Activated CD4-positive, alpha-beta T cell treated with anti-CD3 and anti-CD28 coated beads for 36 hours (primary cell): ENCODE data around the gene GAL3ST1. TPM values are rescaled to one million over a fixed set of nuclear protein-coding genes. Genes with fewer than 3 reads are reported as not detected.
"Not testable (repeated sequence)": the region's sequence is repeated elsewhere in the genome, so short reads cannot be mapped to it uniquely, and the experiment has no call there.

ENCODE experiments used
- ATAC-seq: fragments of 200-7000 bp; cut with Tn5 transposase; one replicate; pipeline ENCODE4 v1.10.0; 2021; ENCODE audit warnings: mild to moderate bottlenecking, moderate library complexity
- CTCF ChIA-PET: fragments of 350-600 bp; sonication (Branson Sonifier 250); formaldehyde crosslinking; loops from one replicate; lab custom pipeline; 2021; ENCODE audit warnings: antibody characterized with exemption; lab: Charles Lee
- POLR2A ChIA-PET: fragments of 350-600 bp; sonication (Branson Sonifier 250); formaldehyde crosslinking; loops from one replicate; lab custom pipeline; 2021; ENCODE audit warnings: antibody characterized with exemption, inconsistent platforms; lab: Charles Lee
- DNase-seq: peaks from one replicate; pipeline ENCODE4 v3.0.0-alpha.2; 2020
- H3K27ac Mint-ChIP-seq: one replicate; pipeline ENCODE4 v1.8.0; 2021; ENCODE audit warnings: mixed read lengths
- H3K27me3 Mint-ChIP-seq: one replicate; pipeline ENCODE4 v1.8.0; 2021; ENCODE audit warnings: mixed read lengths
- H3K36me3 Mint-ChIP-seq: one replicate; pipeline ENCODE4 v1.8.0; 2021; ENCODE audit warnings: low read depth, mixed read lengths
- H3K4me1 Mint-ChIP-seq: one replicate; pipeline ENCODE4 v1.8.0; 2021; ENCODE audit warnings: mixed read lengths
- H3K4me3 Mint-ChIP-seq: one replicate; pipeline ENCODE4 v1.8.0; 2021; ENCODE audit warnings: mild to moderate bottlenecking, moderate library complexity, mixed read lengths
- H3K9me3 Mint-ChIP-seq: one replicate; pipeline ENCODE4 v1.8.0; 2021; ENCODE audit warnings: low read depth, mixed read lengths
- intact Hi-C, 2 experiments: fragments of 100-400 bp; cut with DNase I in 1 of 2; cut with micrococcal nuclease in 1 of 2; formaldehyde crosslinking; loops; one replicate each; pipeline versions ENCODE4 v1.14.2 to v1.15.1; 2022 to 2024; cut with DNase I, micrococcal nuclease
- total RNA-seq, 2 experiments: library from RNA; stranded (reverse); gene quantifications; one replicate each; pipeline ENCODE4 v1.2.3, GENCODE V29; 2021

GAL3ST1 gene
- total RNA-seq, 2 experiments from 2014 or later: not detected

GRCh38 chr22:30547188-30547587, 27.3 kb downstream of the GAL3ST1 start:
- intact Hi-C loops: no loop called here
- H3K9me3 Mint-ChIP-seq: no peaks in the 10 kb centered on the region
- H3K36me3 Mint-ChIP-seq: no peaks in the 10 kb centered on the region
- no peak for DNase-seq
- H3K27me3 Mint-ChIP-seq: peaks cover 17% of the 10 kb centered on the region
- POLR2A ChIA-PET: no interaction called here
- no peak overlapping the region for H3K27ac Mint-ChIP-seq
- no peak for ATAC-seq
- CTCF ChIA-PET: no interaction called here
- H3K4me3 Mint-ChIP-seq: no peak overlapping the region
- H3K4me1 Mint-ChIP-seq: peaks cover 2% of the 10 kb centered on the region

GRCh38 chr22:30546616-30547015, 27.8 kb downstream of the GAL3ST1 start, which contains the start of gene SEC14L6:
SEC14L6 (minus strand) TSS chr22:30546741; CDS start chr22:30546682, 59 bp downstream.
- DNase-seq (no peak), ATAC-seq (no peak)
- ChIA-PET POLR2A (no interaction called here), CTCF (no interaction called here)
- Mint-ChIP-seq H3K9me3 (no peaks in the 10 kb centered on the region), H3K4me3 (no peak within 1 kb of the TSS), H3K36me3 (no peaks in the 10 kb centered on the region), H3K27me3 (peaks cover 19% of the 10 kb centered on the region), H3K4me1 (peaks cover 2% of the 10 kb centered on the region), H3K27ac (no peak within 1 kb of the TSS)
- intact Hi-C loops: no loop called here

- DNase-seq (no peak), ATAC-seq (no peak)
- no peaks in the 10 kb centered on the region for H3K36me3 Mint-ChIP-seq
- CTCF ChIA-PET: interaction anchor here (0.7 kb wide), 1 partner anchor 881 kb away, joined by 3 read pairs; no protein-coding TSS in a partner anchor
- peaks cover 26% of the 10 kb centered on the region for H3K27me3 Mint-ChIP-seq
- POLR2A ChIA-PET: no interaction called here
- no peaks in the 10 kb centered on the region for H3K9me3 Mint-ChIP-seq
- no peak overlapping the region for H3K4me3 Mint-ChIP-seq
- H3K4me1 Mint-ChIP-seq: peaks cover 2% of the 10 kb centered on the region
- H3K27ac Mint-ChIP-seq: no peak overlapping the region
- intact Hi-C loops: no loop called here
These were observed 31.7 kb downstream of the GAL3ST1 start for GRCh38 chr22:30542811-30543188.

GRCh38 chr22:30541961-30542810, 32.3 kb downstream of the GAL3ST1 start:
- Mint-ChIP-seq H3K4me3 (no peak overlapping the region), H3K36me3 (no peaks in the 10 kb centered on the region), H3K4me1 (peaks cover 2% of the 10 kb centered on the region), H3K27me3 (peaks cover 26% of the 10 kb centered on the region), H3K9me3 (no peaks in the 10 kb centered on the region), H3K27ac (no peak overlapping the region)
- intact Hi-C loops: no loop called here
- DNase-seq (peak; percentile 7), ATAC-seq (no peak)
- CTCF ChIA-PET: interaction anchor here (0.6 to 0.7 kb wide), 2 partner anchors 17 to 881 kb away, joined by 3 read pairs; no protein-coding TSS in a partner anchor
- POLR2A ChIA-PET: no interaction called here

GRCh38 chr22:30541511-30541910, 33.0 kb downstream of the GAL3ST1 start:
- H3K4me1 Mint-ChIP-seq, DNase-seq, H3K27ac Mint-ChIP-seq, H3K4me3 Mint-ChIP-seq, POLR2A ChIA-PET, H3K36me3 Mint-ChIP-seq, H3K9me3 Mint-ChIP-seq, ATAC-seq, intact Hi-C loops: not testable (repeated sequence)
- H3K27me3 Mint-ChIP-seq: peaks cover 28% of the 10 kb centered on the region
- CTCF ChIA-PET: interaction anchor here (0.5 to 0.9 kb wide), 2 partner anchors 26 to 30 kb away, joined by 3 read pairs; no protein-coding TSS in a partner anchor

- H3K27me3 Mint-ChIP-seq: peaks cover 23% of the 10 kb centered on the region
- peaks cover 2% of the 10 kb centered on the region for H3K4me1 Mint-ChIP-seq
- H3K36me3 Mint-ChIP-seq: no peaks in the 10 kb centered on the region
- no peak overlapping the region for H3K27ac Mint-ChIP-seq
- ChIA-PET CTCF (no interaction called here), POLR2A (no interaction called here)
- ATAC-seq (no peak), DNase-seq (no peak)
- intact Hi-C loops: no loop called here
- H3K9me3 Mint-ChIP-seq: no peaks in the 10 kb centered on the region
- no peak overlapping the region for H3K4me3 Mint-ChIP-seq
These were observed 35.1 kb downstream of the GAL3ST1 start for GRCh38 chr22:30539368-30539767.

GRCh38 chr22:30538280-30538679, 36.2 kb downstream of the GAL3ST1 start:
- Mint-ChIP-seq H3K27me3 (peaks cover 19% of the 10 kb centered on the region), H3K4me1 (peaks cover 2% of the 10 kb centered on the region), H3K27ac (no peak overlapping the region), H3K36me3 (no peaks in the 10 kb centered on the region), H3K4me3 (no peak overlapping the region), H3K9me3 (no peaks in the 10 kb centered on the region)
- CTCF ChIA-PET: no interaction called here
- POLR2A ChIA-PET: no interaction called here
- intact Hi-C loops: no loop called here
- DNase-seq (no peak), ATAC-seq (no peak)

- intact Hi-C loops: no loop called here
- ChIA-PET CTCF (no interaction called here), POLR2A (no interaction called here)
- Mint-ChIP-seq H3K9me3 (no peaks in the 10 kb centered on the region), H3K4me3 (no peak overlapping the region), H3K4me1 (no peaks in the 10 kb centered on the region), H3K27me3 (peaks cover 11% of the 10 kb centered on the region), H3K27ac (no peak overlapping the region), H3K36me3 (no peaks in the 10 kb centered on the region)
- DNase-seq: no peak
- no peak for ATAC-seq
These were observed 37.3 kb downstream of the GAL3ST1 start for GRCh38 chr22:30537083-30537731.

- ChIA-PET CTCF (no interaction called here), POLR2A (no interaction called here)
- Mint-ChIP-seq H3K4me1 (no peaks in the 10 kb centered on the region), H3K4me3 (no peak overlapping the region), H3K36me3 (no peaks in the 10 kb centered on the region), H3K27ac (no peak overlapping the region), H3K9me3 (no peaks in the 10 kb centered on the region), H3K27me3 (peaks cover 6% of the 10 kb centered on the region)
- DNase-seq (no peak), ATAC-seq (no peak)
- intact Hi-C loops: no loop called here
These were observed 39.3 kb downstream of the GAL3ST1 start for GRCh38 chr22:30535182-30535581.

GRCh38 chr22:30531651-30532608, 42.5 kb downstream of the GAL3ST1 start:
- DNase-seq (no peak), ATAC-seq (no peak)
- Mint-ChIP-seq H3K36me3 (no peaks in the 10 kb centered on the region), H3K27me3 (peaks cover 2% of the 10 kb centered on the region), H3K27ac (no peak overlapping the region), H3K9me3 (no peaks in the 10 kb centered on the region), H3K4me1 (no peaks in the 10 kb centered on the region), H3K4me3 (no peak overlapping the region)
- POLR2A ChIA-PET: no interaction called here
- CTCF ChIA-PET: no interaction called here
- intact Hi-C loops: no loop called here

- DNase-seq (no peak), ATAC-seq (no peak)
- H3K4me3 Mint-ChIP-seq: no peak overlapping the region
- H3K27ac Mint-ChIP-seq: no peak overlapping the region
- ChIA-PET POLR2A (no interaction called here), CTCF (interaction anchor here (0.6 kb wide), 1 partner anchor 113 kb away, joined by 3 read pairs; no protein-coding TSS in a partner anchor)
- intact Hi-C loops: no loop called here
- H3K27me3 Mint-ChIP-seq: peaks cover 4% of the 10 kb centered on the region
- H3K4me1 Mint-ChIP-seq: no peaks in the 10 kb centered on the region
- no peaks in the 10 kb centered on the region for H3K36me3 Mint-ChIP-seq
- no peaks in the 10 kb centered on the region for H3K9me3 Mint-ChIP-seq
These were observed 47.8 kb downstream of the GAL3ST1 start for GRCh38 chr22:30526656-30527055.
